OCI-LY3 (cell line): ENCODE results near the gene LRRC57.
A peak's percentile ranks its signal among the peaks of the same experiment; 100 is the strongest.

Experiments
- H2AFZ ChIP-seq: fragments of 200-600, 300-600 bp; shearing (Covaris generic); 2 replicates; pipeline ENCODE4 v1.6.0; 2014; ENCODE audit warnings: antibody characterized with exemption, low read depth, low read length
- H3K27ac ChIP-seq: fragments of 200-600, 300-600 bp; sonication (generic); 2 replicates; pipeline ENCODE4 v1.5.1; 2014; ENCODE audit warnings: mild to moderate bottlenecking, low read length, moderate library complexity, mixed read lengths
- H3K27me3 ChIP-seq: fragments of 200-600, 300-600 bp; sonication (generic); 2 replicates; pipeline ENCODE4 v1.6.1; 2014; ENCODE audit warnings: low read depth, low read length, mixed read lengths
- H3K36me3 ChIP-seq: fragments of 200-600, 300-600 bp; sonication (generic); replicated peaks from 2 replicates; pipeline ENCODE3; 2014; ENCODE audit warnings: low read depth, low read length, mixed read lengths
- H3K4me1 ChIP-seq: fragments of 300-600, 200-600 bp; sonication (generic); 2 replicates; pipeline ENCODE4 v1.6.1; 2014; ENCODE audit warnings: low read length, mixed read lengths
- H3K4me2 ChIP-seq: fragments of 200-600, 300-600 bp; sonication (generic); 2 replicates; pipeline ENCODE4 v1.6.1; 2014; ENCODE audit warnings: low read length, mixed read lengths
- H3K4me3 ChIP-seq: fragments of 300-600, 200-600 bp; sonication (generic); 2 replicates; pipeline ENCODE4 v1.5.1; 2014; ENCODE audit warnings: antibody characterized with exemption, mild to moderate bottlenecking, low read length, moderate library complexity
- H3K79me2 ChIP-seq: fragments of 300-600, 200-600 bp; shearing (Covaris generic); 2 replicates; pipeline ENCODE4 v1.6.1; 2014; ENCODE audit warnings: mild to moderate bottlenecking, low read length, mixed read lengths
- H3K9ac ChIP-seq: fragments of 300-600, 200-600 bp; shearing (Covaris generic); 2 replicates; pipeline ENCODE4 v1.6.0; 2014; ENCODE audit warnings: mild to moderate bottlenecking, low read length, moderate library complexity
- H3K9me3 ChIP-seq: fragments of 200-600, 300-600 bp; shearing (Covaris generic); 2 replicates; pipeline ENCODE4 v1.6.1; 2014; ENCODE audit warnings: low read length, mixed read lengths; ENCODE audit not compliant: insufficient read depth
- H4K20me1 ChIP-seq: fragments of 200-600, 300-600 bp; sonication (generic); 2 replicates; pipeline ENCODE4 v1.6.1; 2016; ENCODE audit warnings: low read length, mixed read lengths; ENCODE audit not compliant: insufficient read depth
- CTCF ChIP-seq: fragments of 200-600, 300-600 bp; sonication (generic); IDR thresholded peaks from 2 replicates; pipeline ENCODE4 v1.5.1; 2014; ENCODE audit warnings: antibody characterized with exemption, low read length, low read depth
- EZH2phosphoT487 ChIP-seq: fragments of 200-600 bp; shearing (Covaris generic); IDR thresholded peaks from 2 replicates; pipeline ENCODE4 v1.6.1; 2018; ENCODE audit warnings: antibody characterized with exemption, mixed run types, low read depth

The LRRC57 gene

DNA sequence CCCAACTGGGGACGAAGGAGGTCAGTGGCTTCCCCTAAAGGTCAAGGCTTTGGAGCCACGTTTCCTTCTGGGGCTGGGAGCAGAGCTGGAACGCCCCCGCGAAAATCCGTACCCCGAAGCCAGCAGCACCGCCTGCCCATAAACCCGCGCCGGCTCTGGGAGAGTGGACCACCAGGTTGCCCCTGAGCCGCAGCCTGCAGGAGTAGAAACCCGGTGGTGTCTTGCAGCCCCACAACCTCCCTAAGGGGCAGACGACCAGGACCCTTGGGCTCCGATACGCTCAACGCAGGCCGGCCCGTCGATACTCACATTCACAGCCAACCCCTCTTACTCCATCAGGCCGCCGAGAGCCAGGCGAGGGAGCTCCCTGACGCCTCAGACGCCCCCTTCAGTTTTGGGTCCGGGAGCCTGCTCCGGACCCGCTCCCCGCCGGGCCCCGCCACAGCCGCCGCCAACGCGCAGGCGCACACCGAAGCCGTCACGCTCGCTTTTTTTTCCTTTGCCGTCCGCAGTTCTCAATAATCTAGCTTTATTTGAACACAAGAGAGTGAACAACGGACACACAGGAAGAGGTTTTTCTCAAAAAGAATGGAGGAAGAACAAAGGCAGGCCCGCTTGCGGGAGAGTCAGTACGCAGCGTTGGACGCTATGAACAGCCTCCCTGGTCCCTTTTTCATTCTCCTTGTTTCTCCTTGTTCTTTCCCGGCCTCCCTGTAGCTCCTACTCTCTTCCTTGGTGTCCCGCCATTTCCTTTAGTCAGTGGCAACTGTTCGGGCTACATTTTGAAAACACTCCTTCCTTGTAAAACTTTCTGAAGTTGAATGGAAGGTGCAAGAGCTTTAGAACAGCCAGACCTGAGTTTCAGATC lies 57.7 kb downstream of the LRRC57 start, which contains the start of gene ZNF106:
Gene ZNF106, minus strand, starts transcription at position 471 of the 868 bp plus-strand sequence. CDS start 18,852 bp downstream, outside the sequence.
- Histone ChIP-seq H3K4me2 (peak within 1 kb of the TSS; percentile 78), H4K20me1 (no peaks in the 10 kb centered on the region), H3K27me3 (no peaks in the 10 kb centered on the region), H3K79me2 (peaks cover 44% of the 10 kb centered on the region), H3K9me3 (no peaks in the 10 kb centered on the region), H3K9ac (peak within 1 kb of the TSS; percentile 94), H3K36me3 (no peaks in the 10 kb centered on the region), H3K4me1 (peaks cover 14% of the 10 kb centered on the region), H2AFZ (peak within 1 kb of the TSS; percentile 95), H3K27ac (peak within 1 kb of the TSS; percentile 69), H3K4me3 (peak within 1 kb of the TSS; percentile 91)
- TF ChIP-seq EZH2phosphoT487 (no peak), CTCF (no peak)

- Histone ChIP-seq H2AFZ (peak overlapping the region; percentile 83), H3K27ac (peak overlapping the region; percentile 36), H4K20me1 (no peaks in the 10 kb centered on the region), H3K9me3 (no peaks in the 10 kb centered on the region), H3K4me2 (peak overlapping the region; percentile 78), H3K4me3 (peak overlapping the region; percentile 91), H3K9ac (peak overlapping the region; percentile 94), H3K4me1 (peaks cover 14% of the 10 kb centered on the region), H3K27me3 (no peaks in the 10 kb centered on the region), H3K36me3 (peaks cover 1% of the 10 kb centered on the region), H3K79me2 (peaks cover 41% of the 10 kb centered on the region)
- TF ChIP-seq EZH2phosphoT487 (no peak), CTCF (no peak)
Measured at GRCh38 chr15:42490291-42490670, 58.3 kb downstream of the LRRC57 start.
